SK-N-SH (cell line): ENCODE measurements around the gene MBIP. TPM values are rescaled to one million over a fixed set of nuclear protein-coding genes. Genes with fewer than 3 reads are reported as not detected.

Source experiments
- CTCF ChIA-PET: fragments of 300-600, 350-600 bp; formaldehyde crosslinking; extraction: SDS; loops from one replicate; lab custom pipeline; 2021; lab: Yijun Ruan, JAX
- POLR2A ChIA-PET: fragments of 350-600 bp; sonication (Branson Sonifier 250); formaldehyde crosslinking; extraction: SDS; loops from one replicate; lab custom pipeline; 2020; ENCODE audit warnings: antibody characterized with exemption, inconsistent platforms; lab: Yijun Ruan, JAX
- DNase-seq: peaks from one replicate; pipeline ENCODE4 v3.0.0; 2012
- H2AFZ ChIP-seq: fragments of 200-600 bp; sonication (generic); 2 replicates; pipeline ENCODE4 v1.8.1; 2016; ENCODE audit warnings: antibody characterized with exemption, mild to moderate bottlenecking, low read depth
- H3F3A ChIP-seq: fragments of 200-600 bp; sonication (generic); replicated peaks from 2 replicates; pipeline ENCODE3; 2016; ENCODE audit warnings: antibody characterized with exemption, mild to moderate bottlenecking; ENCODE audit not compliant: insufficient read depth
- H3K27ac ChIP-seq, 2 experiments: fragments of 200-500 bp in 1 of 2; fragments of 200-600 bp in 1 of 2; sonication (Bioruptor generic) in 1 of 2; sonication (generic), shearing (Covaris generic) in 1 of 2; 2 replicates each; pipeline versions ENCODE4 v1.5.1 to v1.6.1; 2014 to 2016; ENCODE audit warnings: low read depth in 2 of 2, inconsistent platforms in 1 of 2, low read length in 1 of 2, mild to moderate bottlenecking in 1 of 2, mixed read lengths in 1 of 2
- H3K27me3 ChIP-seq: fragments of 200-600 bp; sonication (generic), shearing (Covaris generic); 2 replicates; pipeline ENCODE4 v1.6.1; 2016; ENCODE audit warnings: mixed run types; ENCODE audit not compliant: insufficient read depth
- H3K36me3 ChIP-seq, 2 experiments: fragments of 200-500 bp in 1 of 2; fragments of 200-600 bp in 1 of 2; sonication (Bioruptor generic) in 1 of 2; sonication (generic) in 1 of 2; replicated peaks in 1 of 2; 2 replicates each; pipeline versions ENCODE3 to v1.5.1; 2014 to 2016; ENCODE audit warnings: low read length in 1 of 2, mild to moderate bottlenecking in 1 of 2; ENCODE audit not compliant: insufficient read depth in 2 of 2, control insufficient read depth in 1 of 2
- H3K4me1 ChIP-seq, 2 experiments: fragments of 200-500 bp in 1 of 2; fragments of 200-600 bp in 1 of 2; sonication (Bioruptor generic) in 1 of 2; sonication (generic), shearing (Covaris generic) in 1 of 2; 2 replicates each; pipeline versions ENCODE4 v1.5.1 to v1.6.1; 2014 to 2016; ENCODE audit warnings: low read depth in 1 of 2, low read length in 1 of 2, mixed run types in 1 of 2; ENCODE audit not compliant: insufficient read depth in 2 of 2, control insufficient read depth in 1 of 2
- H3K4me2 ChIP-seq: fragments of 200-600 bp; sonication (generic), shearing (Covaris generic); 2 replicates; pipeline ENCODE4 v1.6.1; 2017; ENCODE audit warnings: mixed run types
- H3K4me3 ChIP-seq, 2 experiments: fragments of 200-500 bp in 1 of 2; fragments of 200-600 bp in 1 of 2; sonication (Bioruptor generic) in 1 of 2; sonication (generic), shearing (Covaris generic) in 1 of 2; 2 replicates each; pipeline versions ENCODE4 v1.5.1 to v1.8.1; 2014 to 2016; ENCODE audit warnings: low read depth in 2 of 2, inconsistent platforms in 1 of 2, low read length in 1 of 2, mild to moderate bottlenecking in 1 of 2, mixed read lengths in 1 of 2, moderate library complexity in 1 of 2
- H3K79me2 ChIP-seq: fragments of 200-600 bp; sonication (generic); 2 replicates; pipeline ENCODE4 v1.8.1; 2017; ENCODE audit warnings: mild to moderate bottlenecking; ENCODE audit not compliant: insufficient read depth
- H3K9ac ChIP-seq: fragments of 200-600 bp; sonication (generic); 2 replicates; pipeline ENCODE4 v1.6.1; 2017; ENCODE audit warnings: mixed run types
- H3K9me2 ChIP-seq: fragments of 200-600 bp; sonication (generic); 2 replicates; pipeline ENCODE4 v1.6.1; 2017; ENCODE audit warnings: mixed run types
- H3K9me3 ChIP-seq: fragments of 200-600 bp; sonication (generic); 2 replicates; pipeline ENCODE4 v1.6.1; 2017; ENCODE audit warnings: mixed run types, mild to moderate bottlenecking, moderate library complexity
- H4K20me1 ChIP-seq: fragments of 200-600 bp; sonication (generic); 2 replicates; pipeline ENCODE4 v1.6.1; 2017; ENCODE audit warnings: mild to moderate bottlenecking, mixed run types; ENCODE audit not compliant: insufficient read depth
- CHD2 ChIP-seq: fragments of 150-350 bp; IDR thresholded peaks from 2 replicates; pipeline ENCODE4 v1.6.1; 2018; ENCODE audit warnings: low read length; ENCODE audit not compliant: partially characterized antibody
- EP300 ChIP-seq, 2 experiments: IDR thresholded peaks; 2 replicates each; pipeline versions ENCODE4 v1.4.0 to v1.6.1; 2012; ENCODE audit warnings: borderline replicate concordance in 1 of 2, low read depth in 1 of 2, low read length in 1 of 2
- FOSL2 ChIP-seq: IDR thresholded peaks from 2 replicates; pipeline ENCODE4 v1.4.0; 2012; ENCODE audit warnings: low read depth, mild to moderate bottlenecking, moderate library complexity, borderline replicate concordance
- FOXM1 ChIP-seq: IDR thresholded peaks from 2 replicates; pipeline ENCODE4 v1.4.0; 2012; ENCODE audit warnings: low read depth, mild to moderate bottlenecking
- GABPA ChIP-seq: IDR thresholded peaks from 2 replicates; pipeline ENCODE4 v1.4.0; 2012; ENCODE audit warnings: low read depth, mild to moderate bottlenecking
- MEF2A ChIP-seq: IDR thresholded peaks from 2 replicates; pipeline ENCODE4 v1.4.0; 2012; ENCODE audit warnings: low read depth, borderline replicate concordance
- MXI1 ChIP-seq: IDR thresholded peaks from 2 replicates; pipeline ENCODE4 v1.6.1; 2012; ENCODE audit warnings: mild to moderate bottlenecking, low read depth, low read length, improper control_type of control experiment
- NFIC ChIP-seq: IDR thresholded peaks from 2 replicates; pipeline ENCODE4 v1.4.0; 2012; ENCODE audit warnings: borderline replicate concordance
- POLR2AphosphoS5 ChIP-seq: IDR thresholded peaks from 2 replicates; pipeline ENCODE4 v1.6.1; 2012; ENCODE audit warnings: low read depth, low read length
- RFX5 ChIP-seq: IDR thresholded peaks from 2 replicates; pipeline ENCODE4 v1.6.1; 2012; ENCODE audit warnings: mild to moderate bottlenecking, improper control_type of control experiment, low read length
- SIN3A ChIP-seq: IDR thresholded peaks from 2 replicates; pipeline ENCODE4 v1.6.1; 2012; ENCODE audit warnings: low read depth, mild to moderate bottlenecking, low read length, moderate library complexity, borderline replicate concordance
- YY1 ChIP-seq: IDR thresholded peaks from 2 replicates; pipeline ENCODE4 v1.4.0; 2012; ENCODE audit warnings: low read depth, mild to moderate bottlenecking
- WGBS: methylation state at CpG from one replicate; pipeline ENCODE4 v1.1.6; 2017; ENCODE audit warnings: low lambda C conversion rate; 5-methylcytosine and 5-hydroxymethylcytosine counted together
- polyA plus RNA-seq, 3 experiments: library from polyadenylated mRNA; depleted of rRNA; stranded (reverse); fragments of >200 nt; gene quantifications; 2 replicates each; pipeline ENCODE4 v1.2.3, GENCODE V29; 2012
- TF ChIP-seq, protein P1 (sequence below): IDR thresholded peaks from 2 replicates; pipeline ENCODE4 v1.4.0; 2012; ENCODE audit warnings: low read depth, borderline replicate concordance
- TF ChIP-seq, protein P2 (sequence below): IDR thresholded peaks from 2 replicates; pipeline ENCODE4; 2012
- TF ChIP-seq, protein P3 (sequence below): fragments of 200-600 bp; sonication (generic); IDR thresholded peaks from 2 replicates; pipeline ENCODE4 v1.6.1; 2017; ENCODE audit warnings: antibody characterized with exemption, mild to moderate bottlenecking, moderate library complexity
- TF ChIP-seq, protein P4 (sequence below): IDR thresholded peaks from 2 replicates; pipeline ENCODE4 v1.6.1; 2012; ENCODE audit warnings: mild to moderate bottlenecking, low read depth, low read length, moderate library complexity
- TF ChIP-seq, protein P5 (sequence below): IDR thresholded peaks from 2 replicates; pipeline ENCODE4 v1.4.0; 2012; ENCODE audit warnings: low read depth, borderline replicate concordance
- TF ChIP-seq, protein P6 (sequence below): fragments of 150-350 bp; IDR thresholded peaks from 2 replicates; pipeline ENCODE4 v1.6.1; 2016; ENCODE audit warnings: mild to moderate bottlenecking, low read depth, low read length

The MBIP gene
- polyA plus RNA-seq, 1 of the 3 experiments (the other 2 are of a cell fraction), result 11.5 TPM

DNA sequence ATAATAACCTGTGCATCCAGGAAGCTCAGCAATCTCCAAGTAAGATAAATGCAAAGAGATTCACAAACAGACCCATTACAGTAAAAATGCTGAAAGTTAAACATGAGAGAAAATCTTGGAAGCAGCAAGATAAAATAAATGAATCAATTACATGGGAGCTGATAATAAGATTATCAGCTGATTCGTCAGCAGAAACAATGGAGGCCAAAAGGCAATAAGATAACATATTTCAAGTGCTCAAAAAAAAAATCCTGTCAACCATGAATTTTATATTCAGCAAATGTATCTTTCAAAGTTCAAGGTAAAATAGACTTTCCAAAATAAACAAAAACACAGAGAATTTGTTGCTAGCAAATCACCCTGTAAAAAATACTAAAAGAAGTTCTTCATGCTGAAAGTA is 36.4 kb upstream of the MBIP start:
- POLR2A ChIA-PET, result no interaction called here

DNA sequence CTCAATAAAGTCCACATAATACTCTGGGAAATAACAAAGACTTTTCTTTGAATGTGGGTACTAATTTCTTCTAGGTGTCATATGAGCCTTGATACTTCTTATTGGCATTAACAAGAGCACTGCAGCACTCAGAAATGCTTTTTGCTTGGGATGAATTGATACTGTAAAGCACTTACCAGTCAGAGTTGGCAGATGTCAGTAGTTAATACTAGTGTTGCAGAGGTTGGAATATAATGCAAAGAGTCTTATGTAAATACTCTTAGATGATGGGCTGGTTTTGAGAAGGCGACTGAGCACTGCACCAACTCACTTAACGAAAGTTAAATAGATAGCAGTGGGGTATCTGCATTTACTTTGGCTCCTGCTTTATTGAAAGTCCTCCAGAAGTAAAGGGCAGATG is 25.6 kb upstream of the MBIP start:
- POLR2A ChIA-PET, result no interaction called here
- TF ChIP-seq MXI1, result no peak
- no peak for TF ChIP-seq MEF2A
- TF ChIP-seq RFX5, result no peak
- TF ChIP-seq SIN3A, result no peak
- TF ChIP-seq, protein P1, sequence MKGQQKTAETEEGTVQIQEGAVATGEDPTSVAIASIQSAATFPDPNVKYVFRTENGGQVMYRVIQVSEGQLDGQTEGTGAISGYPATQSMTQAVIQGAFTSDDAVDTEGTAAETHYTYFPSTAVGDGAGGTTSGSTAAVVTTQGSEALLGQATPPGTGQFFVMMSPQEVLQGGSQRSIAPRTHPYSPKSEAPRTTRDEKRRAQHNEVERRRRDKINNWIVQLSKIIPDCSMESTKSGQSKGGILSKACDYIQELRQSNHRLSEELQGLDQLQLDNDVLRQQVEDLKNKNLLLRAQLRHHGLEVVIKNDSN, result no peak
- TF ChIP-seq GABPA, result no peak
- TF ChIP-seq, protein P2, sequence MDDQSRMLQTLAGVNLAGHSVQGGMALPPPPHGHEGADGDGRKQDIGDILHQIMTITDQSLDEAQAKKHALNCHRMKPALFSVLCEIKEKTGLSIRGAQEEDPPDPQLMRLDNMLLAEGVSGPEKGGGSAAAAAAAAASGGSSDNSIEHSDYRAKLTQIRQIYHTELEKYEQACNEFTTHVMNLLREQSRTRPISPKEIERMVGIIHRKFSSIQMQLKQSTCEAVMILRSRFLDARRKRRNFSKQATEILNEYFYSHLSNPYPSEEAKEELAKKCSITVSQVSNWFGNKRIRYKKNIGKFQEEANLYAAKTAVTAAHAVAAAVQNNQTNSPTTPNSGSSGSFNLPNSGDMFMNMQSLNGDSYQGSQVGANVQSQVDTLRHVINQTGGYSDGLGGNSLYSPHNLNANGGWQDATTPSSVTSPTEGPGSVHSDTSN, result no peak
- no peak for TF ChIP-seq NFIC
- TF ChIP-seq YY1, result no peak
- no peak for TF ChIP-seq POLR2AphosphoS5
- no peak for TF ChIP-seq FOSL2
- TF ChIP-seq, protein P3, sequence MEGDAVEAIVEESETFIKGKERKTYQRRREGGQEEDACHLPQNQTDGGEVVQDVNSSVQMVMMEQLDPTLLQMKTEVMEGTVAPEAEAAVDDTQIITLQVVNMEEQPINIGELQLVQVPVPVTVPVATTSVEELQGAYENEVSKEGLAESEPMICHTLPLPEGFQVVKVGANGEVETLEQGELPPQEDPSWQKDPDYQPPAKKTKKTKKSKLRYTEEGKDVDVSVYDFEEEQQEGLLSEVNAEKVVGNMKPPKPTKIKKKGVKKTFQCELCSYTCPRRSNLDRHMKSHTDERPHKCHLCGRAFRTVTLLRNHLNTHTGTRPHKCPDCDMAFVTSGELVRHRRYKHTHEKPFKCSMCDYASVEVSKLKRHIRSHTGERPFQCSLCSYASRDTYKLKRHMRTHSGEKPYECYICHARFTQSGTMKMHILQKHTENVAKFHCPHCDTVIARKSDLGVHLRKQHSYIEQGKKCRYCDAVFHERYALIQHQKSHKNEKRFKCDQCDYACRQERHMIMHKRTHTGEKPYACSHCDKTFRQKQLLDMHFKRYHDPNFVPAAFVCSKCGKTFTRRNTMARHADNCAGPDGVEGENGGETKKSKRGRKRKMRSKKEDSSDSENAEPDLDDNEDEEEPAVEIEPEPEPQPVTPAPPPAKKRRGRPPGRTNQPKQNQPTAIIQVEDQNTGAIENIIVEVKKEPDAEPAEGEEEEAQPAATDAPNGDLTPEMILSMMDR, result no peak
- TF ChIP-seq, protein P4, sequence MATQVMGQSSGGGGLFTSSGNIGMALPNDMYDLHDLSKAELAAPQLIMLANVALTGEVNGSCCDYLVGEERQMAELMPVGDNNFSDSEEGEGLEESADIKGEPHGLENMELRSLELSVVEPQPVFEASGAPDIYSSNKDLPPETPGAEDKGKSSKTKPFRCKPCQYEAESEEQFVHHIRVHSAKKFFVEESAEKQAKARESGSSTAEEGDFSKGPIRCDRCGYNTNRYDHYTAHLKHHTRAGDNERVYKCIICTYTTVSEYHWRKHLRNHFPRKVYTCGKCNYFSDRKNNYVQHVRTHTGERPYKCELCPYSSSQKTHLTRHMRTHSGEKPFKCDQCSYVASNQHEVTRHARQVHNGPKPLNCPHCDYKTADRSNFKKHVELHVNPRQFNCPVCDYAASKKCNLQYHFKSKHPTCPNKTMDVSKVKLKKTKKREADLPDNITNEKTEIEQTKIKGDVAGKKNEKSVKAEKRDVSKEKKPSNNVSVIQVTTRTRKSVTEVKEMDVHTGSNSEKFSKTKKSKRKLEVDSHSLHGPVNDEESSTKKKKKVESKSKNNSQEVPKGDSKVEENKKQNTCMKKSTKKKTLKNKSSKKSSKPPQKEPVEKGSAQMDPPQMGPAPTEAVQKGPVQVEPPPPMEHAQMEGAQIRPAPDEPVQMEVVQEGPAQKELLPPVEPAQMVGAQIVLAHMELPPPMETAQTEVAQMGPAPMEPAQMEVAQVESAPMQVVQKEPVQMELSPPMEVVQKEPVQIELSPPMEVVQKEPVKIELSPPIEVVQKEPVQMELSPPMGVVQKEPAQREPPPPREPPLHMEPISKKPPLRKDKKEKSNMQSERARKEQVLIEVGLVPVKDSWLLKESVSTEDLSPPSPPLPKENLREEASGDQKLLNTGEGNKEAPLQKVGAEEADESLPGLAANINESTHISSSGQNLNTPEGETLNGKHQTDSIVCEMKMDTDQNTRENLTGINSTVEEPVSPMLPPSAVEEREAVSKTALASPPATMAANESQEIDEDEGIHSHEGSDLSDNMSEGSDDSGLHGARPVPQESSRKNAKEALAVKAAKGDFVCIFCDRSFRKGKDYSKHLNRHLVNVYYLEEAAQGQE, result no peak
- TF ChIP-seq, protein P5, sequence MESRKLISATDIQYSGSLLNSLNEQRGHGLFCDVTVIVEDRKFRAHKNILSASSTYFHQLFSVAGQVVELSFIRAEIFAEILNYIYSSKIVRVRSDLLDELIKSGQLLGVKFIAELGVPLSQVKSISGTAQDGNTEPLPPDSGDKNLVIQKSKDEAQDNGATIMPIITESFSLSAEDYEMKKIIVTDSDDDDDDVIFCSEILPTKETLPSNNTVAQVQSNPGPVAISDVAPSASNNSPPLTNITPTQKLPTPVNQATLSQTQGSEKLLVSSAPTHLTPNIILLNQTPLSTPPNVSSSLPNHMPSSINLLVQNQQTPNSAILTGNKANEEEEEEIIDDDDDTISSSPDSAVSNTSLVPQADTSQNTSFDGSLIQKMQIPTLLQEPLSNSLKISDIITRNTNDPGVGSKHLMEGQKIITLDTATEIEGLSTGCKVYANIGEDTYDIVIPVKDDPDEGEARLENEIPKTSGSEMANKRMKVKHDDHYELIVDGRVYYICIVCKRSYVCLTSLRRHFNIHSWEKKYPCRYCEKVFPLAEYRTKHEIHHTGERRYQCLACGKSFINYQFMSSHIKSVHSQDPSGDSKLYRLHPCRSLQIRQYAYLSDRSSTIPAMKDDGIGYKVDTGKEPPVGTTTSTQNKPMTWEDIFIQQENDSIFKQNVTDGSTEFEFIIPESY, result no peak
- TF ChIP-seq, protein P6, sequence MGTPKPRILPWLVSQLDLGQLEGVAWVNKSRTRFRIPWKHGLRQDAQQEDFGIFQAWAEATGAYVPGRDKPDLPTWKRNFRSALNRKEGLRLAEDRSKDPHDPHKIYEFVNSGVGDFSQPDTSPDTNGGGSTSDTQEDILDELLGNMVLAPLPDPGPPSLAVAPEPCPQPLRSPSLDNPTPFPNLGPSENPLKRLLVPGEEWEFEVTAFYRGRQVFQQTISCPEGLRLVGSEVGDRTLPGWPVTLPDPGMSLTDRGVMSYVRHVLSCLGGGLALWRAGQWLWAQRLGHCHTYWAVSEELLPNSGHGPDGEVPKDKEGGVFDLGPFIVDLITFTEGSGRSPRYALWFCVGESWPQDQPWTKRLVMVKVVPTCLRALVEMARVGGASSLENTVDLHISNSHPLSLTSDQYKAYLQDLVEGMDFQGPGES, result no peak

More for the DNA sequence above, 36.4 kb upstream of the MBIP start:
- Histone ChIP-seq H3K27ac (no peak overlapping the region), H3K4me1 (no peaks in the 10 kb centered on the region), H3F3A (no peaks in the 10 kb centered on the region), H3K9me3 (no peaks in the 10 kb centered on the region), H3K9ac (no peak overlapping the region), H3K27me3 (no peaks in the 10 kb centered on the region), H2AFZ (no peak overlapping the region), H3K36me3 (no peaks in the 10 kb centered on the region), H3K4me2 (no peak overlapping the region), H3K79me2 (no peaks in the 10 kb centered on the region), H4K20me1 (no peaks in the 10 kb centered on the region), H3K9me2 (no peaks in the 10 kb centered on the region), H3K4me3 (no peak overlapping the region)
- DNase-seq, result no peak
- CTCF ChIA-PET, result no interaction called here
- 3% methylated on average over 1 of the region's 1 CpG for WGBS
- TF ChIP-seq EP300 (IDR thresholded peaks at IDR 0.05; ENCODE audit: borderline replicate concordance in 1 of 2, low read depth in 1 of 2, low read length in 1 of 2), result no peak
- no peak for TF ChIP-seq CHD2
- TF ChIP-seq FOXM1, result no peak
- no peak for TF ChIP-seq YY1

More for the DNA sequence above, 25.6 kb upstream of the MBIP start:
- Histone ChIP-seq H3F3A (no peaks in the 10 kb centered on the region), H3K4me3 (no peak overlapping the region), H3K27me3 (peaks cover 7% of the 10 kb centered on the region; the same call in 1 of the 2 replicates), H3K4me1 (no peaks in the 10 kb centered on the region), H4K20me1 (no peaks in the 10 kb centered on the region), H3K36me3 (no peaks in the 10 kb centered on the region), H3K9me3 (no peaks in the 10 kb centered on the region), H3K9ac (no peak overlapping the region), H3K4me2 (no peak overlapping the region), H2AFZ (no peak overlapping the region), H3K27ac (no peak overlapping the region), H3K9me2 (no peaks in the 10 kb centered on the region), H3K79me2 (no peaks in the 10 kb centered on the region)
- no peak for DNase-seq
- CTCF ChIA-PET, result interaction anchor here (1.0 to 1.4 kb wide), 2 partner anchors 28 to 276 kb away, joined by 3 read pairs; no protein-coding TSS in a partner anchor
- WGBS, result 0% methylated on average over 2 of the region's 2 CpGs
